HG03432 (cell line): ENCODE measurements around the gene SNHG17.

Experiments used
- ATAC-seq: cut with Tn5 transposase; IDR thresholded peaks from one replicate; pipeline ENCODE4 v1.9.1; 2021; ENCODE audit warnings: mild to moderate bottlenecking, moderate library complexity; ENCODE audit not compliant: unreplicated experiment

SNHG17 gene

GRCh38 chr20:38377039-38377685 is 58.0 kb downstream of the SNHG17 start:
- no peak for ATAC-seq

- no peak for ATAC-seq
Observed at GRCh38 chr20:38373898-38374297, 61.2 kb downstream of the SNHG17 start.

DNA sequence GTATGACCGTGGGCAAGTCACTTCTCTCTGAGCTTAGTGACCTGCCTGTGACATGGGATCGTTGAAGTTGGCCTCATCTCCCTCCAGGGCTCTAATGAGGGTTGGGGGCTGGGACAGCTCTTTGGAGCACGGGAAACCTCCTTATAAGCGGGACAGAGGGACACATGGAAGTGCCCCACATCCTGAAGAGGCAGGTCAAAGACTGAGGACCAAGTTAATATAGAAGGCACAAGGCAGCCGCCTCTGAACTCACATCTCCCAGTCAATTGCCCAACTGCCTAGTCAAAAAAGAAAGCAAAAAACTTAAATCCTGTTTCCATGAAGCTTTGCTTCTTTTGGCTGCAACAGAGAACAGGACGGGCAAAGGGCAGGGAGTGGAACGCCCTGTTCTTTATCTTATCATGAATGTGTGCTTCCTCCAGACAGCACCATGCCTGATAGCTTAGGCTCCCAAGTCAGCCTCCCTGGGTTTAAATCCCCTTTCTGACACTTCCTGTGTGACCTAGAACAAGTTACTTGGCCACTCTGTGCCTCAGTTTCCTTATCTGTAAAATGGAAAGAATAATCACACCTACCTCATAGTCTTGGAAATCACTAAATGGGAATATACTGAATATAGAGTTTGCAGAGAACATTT is 61.8 kb downstream of the SNHG17 start:
- ATAC-seq: no peak

- no peak for ATAC-seq
Observed at GRCh38 chr20:38372806-38373205, 62.3 kb downstream of the SNHG17 start.
